Transverse colon (tissue), 4 donors: ENCODE results near the gene UBA52.

Experiments
- CTCF ChIP-seq, 5 experiments: fragments of 200-600 bp in 3 of 5; fragments of 450-650 bp in 2 of 5; sonication (generic) in 3 of 5; IDR thresholded peaks; 1 replicate in 2 of 5; 2 replicates in 3 of 5; pipeline ENCODE4 v1.5.1; 2016 to 2017; ENCODE audit warnings: antibody characterized with exemption in 5 of 5, inconsistent platforms in 3 of 5, mild to moderate bottlenecking in 2 of 5, moderate library complexity in 1 of 5
- EP300 ChIP-seq: sonication (generic); formaldehyde crosslinking; IDR thresholded peaks from one replicate; pipeline ENCODE4 v1.6.1; 2017; ENCODE audit warnings: antibody characterized with exemption, low read depth
- POLR2A ChIP-seq: fragments of 450-650 bp; IDR thresholded peaks from one replicate; pipeline ENCODE4 v1.6.1; 2016; ENCODE audit warnings: antibody characterized with exemption, mild to moderate bottlenecking, moderate library complexity
- POLR2AphosphoS5 ChIP-seq, 3 donors: sonication (generic); formaldehyde crosslinking; IDR thresholded peaks; one replicate each; pipeline ENCODE4 v1.6.1; 2016; ENCODE audit warnings: antibody characterized with exemption in 3 of 3

- TF ChIP-seq CTCF (IDR thresholded peaks at IDR 0.05) = no peak
- no peak for TF ChIP-seq POLR2A
- no peak for TF ChIP-seq POLR2AphosphoS5 (IDR thresholded peaks at IDR 0.05)
- no peak for TF ChIP-seq EP300
Observed at GRCh38 chr19:18566953-18567352, 4.7 kb upstream of the UBA52 start.
